Stomach (tissue), 9 donors: ENCODE data around the gene TEX48. TPM values are rescaled to one million over a fixed set of nuclear protein-coding genes. Genes with fewer than 3 reads are reported as not detected.

Source experiments
- DNase-seq, 2 donors: peaks; one replicate each; pipeline versions ENCODE4 v3.0.0 to v3.0.0-alpha.2; 2013 to 2019
- H3K27ac ChIP-seq, 5 donors: fragments of 200-600 bp in 4 of 5; sonication (generic) in 4 of 5; one replicate each; pipeline ENCODE4 v1.5.1; 2013 to 2019; ENCODE audit warnings: mild to moderate bottlenecking in 1 of 5, moderate library complexity in 1 of 5
- H3K27me3 ChIP-seq, 3 donors: fragments of 200-600 bp; sonication (generic); one replicate each; pipeline ENCODE4 v1.5.1; 2017 to 2019; ENCODE audit warnings: mixed run types in 1 of 3
- H3K36me3 ChIP-seq, 4 donors: fragments of 200-600 bp; sonication (generic); 1 replicate in 3 of 4; 2 replicates in 1 of 4; pipeline ENCODE4 v1.5.1; 2016 to 2019
- H3K4me1 ChIP-seq, 4 donors: fragments of 200-600 bp; sonication (generic); one replicate each; pipeline ENCODE4 v1.5.1; 2016 to 2019
- H3K4me3 ChIP-seq, 4 donors: fragments of 200-600 bp; sonication (generic) in 3 of 4; one replicate each; pipeline ENCODE4 v1.5.1; 2016 to 2019; ENCODE audit warnings: mild to moderate bottlenecking in 1 of 4
- H3K9me3 ChIP-seq, 4 donors: fragments of 200-600 bp; sonication (generic); one replicate each; pipeline ENCODE4 v1.5.1; 2016 to 2019
- CTCF ChIP-seq, 7 experiments: fragments of 450-650 bp in 4 of 7; fragments of 200-600 bp in 3 of 7; sonication (generic) in 3 of 7; IDR thresholded peaks; one replicate each; pipeline ENCODE4 v1.5.1; 2016 to 2019; ENCODE audit warnings: antibody characterized with exemption in 7 of 7, control low read depth in 2 of 7, mild to moderate bottlenecking in 1 of 7
- EP300 ChIP-seq: sonication (generic); formaldehyde crosslinking; IDR thresholded peaks from one replicate; pipeline ENCODE4 v1.6.1; 2017; ENCODE audit warnings: antibody characterized with exemption
- POLR2A ChIP-seq, 4 donors: fragments of 450-650 bp; IDR thresholded peaks; one replicate each; pipeline ENCODE4 v1.6.1; 2016; ENCODE audit warnings: antibody characterized with exemption in 4 of 4, control low read depth in 2 of 4, mild to moderate bottlenecking in 1 of 4, moderate library complexity in 1 of 4
- POLR2AphosphoS5 ChIP-seq, 3 donors: sonication (generic); formaldehyde crosslinking; IDR thresholded peaks; one replicate each; pipeline ENCODE4 v1.6.1; 2016; ENCODE audit warnings: antibody characterized with exemption in 3 of 3
- WGBS, 5 donors: extraction: QIAGEN DNeasy Blood & Tissue Kit in 3 of 5; methylation state at CpG; one replicate each; pipeline versions ENCODE4 v1.1.5 to v1.1.7; 2013 to 2018; 5-methylcytosine and 5-hydroxymethylcytosine counted together
- intact Hi-C: fragments of 100-400 bp; cut with DNase I; formaldehyde crosslinking; loops from one replicate; pipeline ENCODE4 v1.15.1; 2023; ENCODE audit warnings: low total_unique reads
- polyA plus RNA-seq, 3 donors: library from polyadenylated mRNA; stranded (reverse); fragments of 200-250 nt; gene quantifications; one replicate each; pipeline ENCODE4 v1.2.3, GENCODE V29; 2013
- total RNA-seq, 5 donors: library from RNA; depleted of rRNA; stranded (reverse); fragments of >200 nt; gene quantifications; one replicate each; pipeline versions ENCODE4 v1.1.0 to v1.2.3, GENCODE V29; 2014 to 2016
- donor health status: healthy with polysubstance abuse.
- donor health status: Bipolar disorder and iron deficiency.
- donor health status: healthy.

TEX48 gene
- total and polyA plus RNA-seq, 8 donors = not detected

- no peak for TF ChIP-seq EP300
- no peak for TF ChIP-seq POLR2A (IDR thresholded peaks at IDR 0.05)
- TF ChIP-seq CTCF (IDR thresholded peaks at IDR 0.05) = no peak
- TF ChIP-seq POLR2AphosphoS5 (IDR thresholded peaks at IDR 0.05) = no peak
- no peak for DNase-seq
- Histone ChIP-seq H3K27ac (no peak overlapping the region), H3K4me3 (no peak overlapping the region), H3K27me3 (no peaks in the 10 kb centered on the region), H3K9me3 (no peaks in the 10 kb centered on the region), H3K4me1 (no peaks in the 10 kb centered on the region), H3K36me3 (peaks cover 22 to 97% (median 81%) of the 10 kb centered on the region in 4 donors)
- 83 to 90% (median 87%) methylated on average over 5 of the region's 5 CpGs for WGBS, 5 donors
- intact Hi-C loops = no loop called here
These were observed 38.1 kb downstream of the TEX48 start for GRCh38 chr9:114643896-114644295.

DNA sequence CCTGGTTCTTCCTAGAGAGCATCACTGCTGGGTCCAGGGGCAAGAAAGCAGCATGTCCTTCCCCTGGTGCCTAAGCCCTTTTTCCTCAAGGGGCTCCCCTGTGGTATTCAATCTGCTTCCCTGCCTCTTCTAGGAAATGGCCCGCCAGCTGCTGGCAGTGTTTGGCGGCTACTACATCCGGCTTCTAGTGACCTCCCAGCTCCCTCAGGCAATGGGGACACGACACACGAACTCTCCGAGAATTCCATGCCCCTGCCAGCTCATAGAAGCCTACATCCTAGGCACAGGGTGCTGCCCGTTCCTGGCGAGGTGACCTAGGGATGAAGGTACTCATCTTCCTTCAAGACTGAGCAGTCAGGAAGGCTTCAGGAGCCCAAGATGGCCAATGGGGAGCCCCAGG, 39.0 kb downstream of the TEX48 start:
- no peak for DNase-seq
- WGBS, 5 donors = 84 to 93% (median 90%) methylated on average over 8 of the region's 8 CpGs
- TF ChIP-seq POLR2A (IDR thresholded peaks at IDR 0.05) = no peak
- Histone ChIP-seq H3K4me1 (no peaks in the 10 kb centered on the region), H3K4me3 (no peak overlapping the region), H3K27ac (no peak overlapping the region), H3K36me3 (peaks cover 22 to 97% (median 88%) of the 10 kb centered on the region in 4 donors), H3K9me3 (no peaks in the 10 kb centered on the region), H3K27me3 (no peaks in the 10 kb centered on the region)
- intact Hi-C loops = no loop called here

DNA sequence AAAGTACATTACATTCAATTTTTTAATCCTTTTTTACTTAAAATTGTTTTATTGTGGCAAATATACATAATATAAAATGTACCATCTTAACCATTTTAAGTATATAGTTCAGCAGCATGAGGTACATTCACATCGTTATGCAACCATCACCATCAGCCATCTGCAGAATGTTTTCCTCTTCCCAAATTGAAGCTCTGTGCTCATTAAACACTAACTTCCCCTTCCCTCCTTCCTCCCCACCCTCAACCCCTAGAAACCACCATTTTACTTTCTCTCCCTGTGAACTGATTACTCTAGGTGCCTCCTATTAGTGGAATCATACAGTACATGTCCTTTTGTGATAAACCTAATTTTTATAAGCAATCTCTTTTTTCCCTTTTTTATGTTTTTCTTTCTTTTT, 40.0 kb downstream of the TEX48 start:
- H3K36me3 ChIP-seq = peaks cover 22 to 99% (median 92%) of the 10 kb centered on the region in 4 donors
- TF ChIP-seq POLR2A (IDR thresholded peaks at IDR 0.05) (no peak), CTCF (IDR thresholded peaks at IDR 0.05) (no peak), EP300 (no peak), POLR2AphosphoS5 (IDR thresholded peaks at IDR 0.05) (no peak)
- no peaks in the 10 kb centered on the region for H3K27me3 ChIP-seq
- WGBS, 5 donors = 63 to 81% (median 76%) methylated on average over 1 of the region's 1 CpG
- H3K9me3 ChIP-seq = no peaks in the 10 kb centered on the region
- DNase-seq = no peak
- H3K4me1 ChIP-seq = no peaks in the 10 kb centered on the region
- no peak overlapping the region for H3K27ac ChIP-seq
- H3K4me3 ChIP-seq = no peak overlapping the region
- intact Hi-C loops = no loop called here

DNA sequence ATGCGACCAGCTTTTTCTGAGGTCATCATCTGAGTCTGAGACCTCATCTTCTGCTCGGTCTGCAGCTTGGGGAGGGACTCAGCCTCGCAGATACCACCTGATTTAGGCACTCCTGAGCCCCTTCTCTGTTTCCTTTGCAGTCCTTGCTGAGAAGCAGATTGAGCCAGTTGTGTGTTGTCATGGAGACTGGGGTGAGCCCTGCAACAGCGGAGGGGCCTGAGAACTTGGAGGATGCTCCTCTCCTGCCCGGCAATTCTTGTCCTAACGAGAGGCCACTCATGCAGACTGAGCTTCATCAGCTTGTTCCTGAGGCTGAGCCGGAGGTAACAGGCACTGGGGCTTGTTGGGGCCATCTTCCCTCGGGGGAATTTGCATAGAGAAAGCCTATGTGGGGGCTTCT, 43.6 kb downstream of the TEX48 start:
- Histone ChIP-seq H3K4me1 (no peaks in the 10 kb centered on the region), H3K27me3 (no peaks in the 10 kb centered on the region), H3K36me3 (peaks cover 19 to 100% (median 94%) of the 10 kb centered on the region in 4 donors), H3K9me3 (no peaks in the 10 kb centered on the region), H3K27ac (no peak overlapping the region), H3K4me3 (no peak overlapping the region)
- WGBS, 5 donors = 90 to 96% (median 94%) methylated on average over 8 of the region's 8 CpGs
- no peak for DNase-seq
- intact Hi-C loops = no loop called here
- TF ChIP-seq POLR2A (IDR thresholded peaks at IDR 0.05) = no peak
- no peak for TF ChIP-seq EP300
- no peak for TF ChIP-seq CTCF (IDR thresholded peaks at IDR 0.05)

GRCh38 chr9:114634387-114634786, 47.6 kb downstream of the TEX48 start:
- WGBS, 5 donors = 88 to 97% (median 94%) methylated on average over 5 to 6 of the region's 6 CpGs
- H3K27me3 ChIP-seq = no peaks in the 10 kb centered on the region
- H3K4me3 ChIP-seq = no peak overlapping the region
- H3K27ac ChIP-seq = no peak overlapping the region
- intact Hi-C loops = no loop called here
- H3K36me3 ChIP-seq = peaks cover 23 to 99% (median 97%) of the 10 kb centered on the region in 4 donors
- no peak for DNase-seq
- H3K9me3 ChIP-seq = no peaks in the 10 kb centered on the region
- TF ChIP-seq POLR2AphosphoS5 (IDR thresholded peaks at IDR 0.05) = no peak
- no peak for TF ChIP-seq POLR2A (IDR thresholded peaks at IDR 0.05)
- no peak for TF ChIP-seq EP300
- TF ChIP-seq CTCF (IDR thresholded peaks at IDR 0.05) = no peak
- H3K4me1 ChIP-seq = no peaks in the 10 kb centered on the region
